MM.1S (cell line): Measurements from ENCODE around the gene ANKRD65.

Experiments
- CTCF ChIP-seq: fragments of 300-600 bp; sonication (generic); IDR thresholded peaks from 2 replicates; pipeline ENCODE4 v1.5.1; 2016; ENCODE audit warnings: antibody characterized with exemption, low read length, mixed read lengths
- EZH2phosphoT487 ChIP-seq: fragments of 300-600 bp; sonication (generic); IDR thresholded peaks from 2 replicates; pipeline ENCODE4 v1.6.1; 2018; ENCODE audit warnings: antibody characterized with exemption, low read length

DNA sequence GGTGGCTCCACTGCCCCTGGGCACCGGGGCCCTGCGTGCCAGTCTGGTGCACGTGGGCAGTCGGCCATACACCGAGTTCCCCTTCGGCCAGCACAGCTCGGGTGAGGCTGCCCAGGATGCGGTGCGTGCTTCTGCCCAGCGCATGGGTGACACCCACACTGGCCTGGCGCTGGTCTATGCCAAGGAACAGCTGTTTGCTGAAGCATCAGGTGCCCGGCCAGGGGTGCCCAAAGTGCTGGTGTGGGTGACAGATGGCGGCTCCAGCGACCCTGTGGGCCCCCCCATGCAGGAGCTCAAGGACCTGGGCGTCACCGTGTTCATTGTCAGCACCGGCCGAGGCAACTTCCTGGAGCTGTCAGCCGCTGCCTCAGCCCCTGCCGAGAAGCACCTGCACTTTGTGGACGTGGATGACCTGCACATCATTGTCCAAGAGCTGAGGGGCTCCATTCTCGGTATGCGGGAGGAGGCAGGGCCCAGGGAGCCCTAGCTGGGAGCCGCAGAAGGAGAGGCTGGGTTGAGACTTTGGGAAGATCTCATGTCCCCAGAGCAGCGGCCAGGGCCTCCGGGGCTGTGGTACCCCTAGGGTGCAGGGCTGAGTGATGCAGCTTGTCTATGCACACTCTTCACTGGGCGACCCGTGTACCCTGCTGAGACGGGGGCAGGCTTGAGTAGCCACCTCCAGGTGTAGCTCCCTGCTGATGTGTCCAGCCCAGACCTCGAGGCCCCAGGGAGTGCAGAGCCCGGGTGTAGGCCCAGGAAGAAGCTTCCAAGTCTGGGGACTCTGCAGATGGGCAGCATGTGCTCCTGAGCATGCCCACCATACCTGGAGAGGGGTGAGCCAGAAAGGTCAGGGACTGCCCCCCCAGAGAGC is 16.2 kb upstream of the ANKRD65 start:
- TF ChIP-seq EZH2phosphoT487 (no peak), CTCF (no peak)
